ENCODE measurements around the gene LRRC23.
"Not testable (repeated sequence)": the region's sequence is repeated elsewhere in the genome, so short reads cannot be mapped to it uniquely, and the experiment has no call there.

The LRRC23 gene

GRCh38 chr12:6868211-6869048 is 36.2 kb upstream of the LRRC23 start:
- Mint-ChIP-seq H3K9me3 (no peaks in the 10 kb centered on the region), H3K27me3 (no peaks in the 10 kb centered on the region), H3K36me3 (ENCODE audit: low read depth) (peaks cover 71% of the 10 kb centered on the region), H3K27ac (peak overlapping the region; percentile 93), H3K4me1 (ENCODE audit: low read depth) (peaks cover 64% of the 10 kb centered on the region), H3K4me3 (peak overlapping the region; percentile 94)

DNA sequence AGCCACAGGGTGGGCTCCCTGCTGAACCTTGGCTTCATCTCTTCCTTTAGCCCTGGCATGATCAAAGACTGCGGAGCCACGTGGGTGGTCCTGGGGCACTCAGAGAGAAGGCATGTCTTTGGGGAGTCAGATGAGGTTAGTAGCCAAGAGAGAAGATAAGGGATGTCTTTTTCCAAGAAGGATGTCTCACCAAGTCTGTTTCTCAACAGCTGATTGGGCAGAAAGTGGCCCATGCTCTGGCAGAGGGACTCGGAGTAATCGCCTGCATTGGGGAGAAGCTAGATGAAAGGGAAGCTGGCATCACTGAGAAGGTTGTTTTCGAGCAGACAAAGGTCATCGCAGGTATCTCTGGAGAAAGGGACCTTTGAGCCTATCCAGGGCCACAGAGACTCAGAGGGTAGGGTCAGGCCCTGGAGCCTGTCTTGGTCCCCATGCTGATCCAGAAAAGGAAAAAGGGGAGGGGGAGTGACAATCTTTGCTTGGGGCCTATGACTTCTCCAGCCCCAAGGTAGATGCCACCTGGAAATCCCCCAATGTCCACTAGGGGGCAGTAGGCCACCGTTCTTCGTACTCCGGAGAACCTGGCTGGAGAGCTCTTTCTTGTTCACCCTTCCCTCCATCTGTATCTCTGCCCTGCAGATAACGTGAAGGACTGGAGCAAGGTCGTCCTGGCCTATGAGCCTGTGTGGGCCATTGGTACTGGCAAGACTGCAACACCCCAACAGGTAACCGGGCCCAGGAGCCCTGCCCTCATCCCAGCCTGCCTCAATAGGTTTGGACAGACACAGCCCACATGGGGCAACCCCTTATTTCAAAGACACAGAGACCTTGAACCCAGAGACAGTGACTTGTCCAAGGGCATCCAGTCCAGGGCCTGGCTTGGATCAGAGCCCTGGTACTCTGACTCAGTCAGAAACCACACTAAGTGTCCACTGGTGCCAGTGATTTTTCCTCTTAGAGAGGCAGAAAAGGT is 35.3 kb upstream of the LRRC23 start:
- H3K27me3 Mint-ChIP-seq, result no peaks in the 10 kb centered on the region

GRCh38 chr12:6870304-6870703 is 34.3 kb upstream of the LRRC23 start:
- Mint-ChIP-seq H3K4me3 (peak overlapping the region; percentile 94), H3K4me1 (ENCODE audit: low read depth) (peaks cover 70% of the 10 kb centered on the region), H3K27ac (peak overlapping the region; percentile 93), H3K36me3 (ENCODE audit: low read depth) (peaks cover 67% of the 10 kb centered on the region)
- H3K9me3 Mint-ChIP-seq, H3K27me3 Mint-ChIP-seq: not testable (repeated sequence)

More for the DNA sequence above, 35.3 kb upstream of the LRRC23 start:
- Mint-ChIP-seq H3K4me3 (peak overlapping the region; percentile 94), H3K27ac (peak overlapping the region; percentile 93), H3K9me3 (no peaks in the 10 kb centered on the region), H3K4me1 (ENCODE audit: low read depth) (peaks cover 70% of the 10 kb centered on the region), H3K36me3 (ENCODE audit: low read depth) (peaks cover 71% of the 10 kb centered on the region)

DNA sequence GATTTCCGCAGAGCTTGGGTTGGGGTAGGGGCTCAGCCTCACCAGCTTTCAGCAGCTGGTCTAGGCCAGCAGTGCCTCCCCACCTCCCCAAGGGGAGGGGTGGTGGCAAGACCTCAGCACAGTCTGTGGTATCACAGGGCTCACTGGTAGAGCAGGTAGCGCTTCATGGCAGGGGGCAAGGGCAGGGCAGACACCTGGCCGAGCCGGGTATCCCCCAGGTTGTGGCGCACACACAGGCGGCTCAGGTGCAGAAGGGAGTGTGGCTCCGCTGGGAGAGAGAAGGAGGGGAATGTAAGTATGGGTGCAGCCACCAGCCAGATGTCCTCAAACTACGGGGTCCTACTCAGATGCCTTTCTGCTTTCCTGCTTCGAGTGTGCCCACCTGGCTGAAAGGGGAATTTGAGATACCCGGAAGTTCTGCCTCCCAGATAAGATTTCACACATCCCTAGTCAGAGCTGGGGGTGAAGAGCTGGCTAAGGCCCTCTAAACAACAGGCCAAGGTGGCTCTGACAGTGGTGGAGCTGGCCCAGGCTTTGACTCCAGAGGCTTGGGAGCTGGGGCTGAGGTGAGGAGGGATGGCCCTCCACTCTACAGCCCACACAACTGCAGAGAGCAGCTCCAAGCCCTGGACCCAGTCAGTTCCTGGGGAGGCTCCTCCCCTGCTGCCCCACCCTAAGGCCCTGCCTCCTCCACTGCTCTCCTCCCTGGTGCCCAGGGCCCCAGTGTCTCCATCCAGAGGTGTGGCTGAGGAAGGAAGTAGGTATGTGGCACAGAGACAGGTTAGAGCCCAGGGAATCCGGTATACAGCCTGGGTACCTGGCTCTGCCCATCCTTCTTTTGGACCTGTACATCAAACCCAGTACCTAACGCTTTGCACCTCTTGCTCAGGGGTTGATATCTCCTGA is 33.3 kb upstream of the LRRC23 start:
- Mint-ChIP-seq H3K9me3 (no peaks in the 10 kb centered on the region), H3K4me1 (ENCODE audit: low read depth) (peaks cover 69% of the 10 kb centered on the region), H3K27ac (peak overlapping the region; percentile 87), H3K36me3 (ENCODE audit: low read depth) (peaks cover 66% of the 10 kb centered on the region), H3K27me3 (no peaks in the 10 kb centered on the region), H3K4me3 (peak overlapping the region; percentile 94)

GRCh38 chr12:6872073-6873048 is 32.3 kb upstream of the LRRC23 start:
- peaks cover 72% of the 10 kb centered on the region for H3K36me3 Mint-ChIP-seq (ENCODE audit: low read depth)
- H3K4me1 Mint-ChIP-seq (ENCODE audit: low read depth), result peaks cover 58% of the 10 kb centered on the region

GRCh38 chr12:6873094-6874014 is 31.3 kb upstream of the LRRC23 start, which contains the start of gene SPSB2:
Gene SPSB2, minus strand, starts transcription at chr12:6873303. Its CDS starts 402 bp downstream, at chr12:6872901.
- H3K9me3 Mint-ChIP-seq, result no peaks in the 10 kb centered on the region
- H3K36me3 Mint-ChIP-seq (ENCODE audit: low read depth), result peaks cover 70% of the 10 kb centered on the region
- peak within 1 kb of the TSS; percentile 94 for H3K4me3 Mint-ChIP-seq
- peaks cover 53% of the 10 kb centered on the region for H3K4me1 Mint-ChIP-seq (ENCODE audit: low read depth)
- H3K27me3 Mint-ChIP-seq, result no peaks in the 10 kb centered on the region
- H3K27ac Mint-ChIP-seq, result peak within 1 kb of the TSS; percentile 87

More at GRCh38 chr12:6872073-6873048, 32.3 kb upstream of the LRRC23 start:
- Mint-ChIP-seq H3K27ac (peak overlapping the region; percentile 87), H3K4me3 (peak overlapping the region; percentile 94), H3K27me3 (no peaks in the 10 kb centered on the region), H3K9me3 (no peaks in the 10 kb centered on the region)

- not testable (repeated sequence) for H3K27me3 Mint-ChIP-seq, H3K9me3 Mint-ChIP-seq
- peak overlapping the region; percentile 85 for H3K27ac Mint-ChIP-seq
- peaks cover 47% of the 10 kb centered on the region for H3K4me1 Mint-ChIP-seq (ENCODE audit: low read depth)
- peak overlapping the region; percentile 73 for H3K4me3 Mint-ChIP-seq
- peaks cover 63% of the 10 kb centered on the region for H3K36me3 Mint-ChIP-seq (ENCODE audit: low read depth)
Measured at GRCh38 chr12:6874015-6874368, 30.6 kb upstream of the LRRC23 start.

GRCh38 chr12:6879824-6880223 is 24.8 kb upstream of the LRRC23 start:
- H3K4me1 Mint-ChIP-seq (ENCODE audit: low read depth); H3K9me3 Mint-ChIP-seq; H3K27me3 Mint-ChIP-seq; H3K27ac Mint-ChIP-seq; H3K4me3 Mint-ChIP-seq: not testable (repeated sequence)
- peaks cover 34% of the 10 kb centered on the region for H3K36me3 Mint-ChIP-seq (ENCODE audit: low read depth)

DNA sequence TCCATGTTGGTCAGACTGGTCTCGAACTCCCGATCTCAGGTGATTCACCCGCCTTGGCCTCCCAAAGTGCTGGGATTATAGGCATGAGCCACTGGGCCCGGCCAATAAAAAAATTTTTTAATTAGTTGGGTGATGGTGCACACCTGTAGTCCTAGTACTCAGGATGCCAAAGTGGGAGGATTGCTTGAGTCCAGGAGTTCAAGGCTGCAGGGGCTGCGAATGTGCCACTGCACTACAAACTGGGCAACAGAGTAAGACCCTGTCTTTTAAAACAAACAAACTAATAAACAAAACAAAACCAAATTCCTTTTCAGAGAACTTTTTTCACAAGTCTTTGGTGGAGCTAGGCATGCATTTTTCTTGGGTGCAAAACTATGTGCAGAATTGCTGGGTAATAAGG is 21.4 kb upstream of the LRRC23 start:
- peaks cover 20% of the 10 kb centered on the region for H3K36me3 Mint-ChIP-seq (ENCODE audit: low read depth)
- H3K27ac Mint-ChIP-seq, result no peak overlapping the region
- no peaks in the 10 kb centered on the region for H3K9me3 Mint-ChIP-seq
- H3K4me1 Mint-ChIP-seq (ENCODE audit: low read depth), result no peaks in the 10 kb centered on the region
- no peaks in the 10 kb centered on the region for H3K27me3 Mint-ChIP-seq
- H3K4me3 Mint-ChIP-seq, result no peak overlapping the region

GRCh38 chr12:6883683-6884082 is 20.9 kb upstream of the LRRC23 start:
- H3K27me3 Mint-ChIP-seq, result no peaks in the 10 kb centered on the region
- H3K4me3 Mint-ChIP-seq, result no peak overlapping the region
- peaks cover 20% of the 10 kb centered on the region for H3K36me3 Mint-ChIP-seq (ENCODE audit: low read depth)
- H3K4me1 Mint-ChIP-seq (ENCODE audit: low read depth), result no peaks in the 10 kb centered on the region
- H3K27ac Mint-ChIP-seq, result no peak overlapping the region
- H3K9me3 Mint-ChIP-seq, result no peaks in the 10 kb centered on the region

DNA sequence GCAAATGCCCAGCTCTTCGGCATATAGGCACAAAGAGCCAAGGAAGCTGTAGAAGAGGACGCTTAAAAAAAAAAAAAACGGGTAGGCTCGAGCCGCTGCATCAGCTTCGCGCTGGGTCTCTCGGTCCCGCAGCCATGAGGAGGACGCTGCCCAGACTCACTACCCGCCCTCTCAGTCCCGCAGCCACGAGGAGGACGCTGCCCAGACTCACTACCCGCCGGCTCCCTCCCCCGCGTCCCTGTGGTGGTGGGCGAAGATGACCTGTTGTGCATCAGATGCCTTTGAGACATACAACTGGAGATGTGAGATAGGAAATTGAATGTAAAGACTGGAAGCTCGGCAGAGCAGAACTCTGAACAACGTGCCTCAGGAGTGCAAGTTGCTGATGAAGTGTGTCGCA is 20.1 kb upstream of the LRRC23 start:
- H3K27me3 Mint-ChIP-seq, result no peaks in the 10 kb centered on the region
- no peaks in the 10 kb centered on the region for H3K9me3 Mint-ChIP-seq
- H3K36me3 Mint-ChIP-seq (ENCODE audit: low read depth), result peaks cover 20% of the 10 kb centered on the region
- H3K27ac Mint-ChIP-seq, result no peak overlapping the region
- H3K4me3 Mint-ChIP-seq, result no peak overlapping the region
- no peaks in the 10 kb centered on the region for H3K4me1 Mint-ChIP-seq (ENCODE audit: low read depth)

GRCh38 chr12:6886206-6886999 is 18.2 kb upstream of the LRRC23 start:
- H3K27ac Mint-ChIP-seq, H3K9me3 Mint-ChIP-seq, H3K4me3 Mint-ChIP-seq, H3K27me3 Mint-ChIP-seq: not testable (repeated sequence)
- H3K36me3 Mint-ChIP-seq (ENCODE audit: low read depth), result peaks cover 20% of the 10 kb centered on the region
- peaks cover 10% of the 10 kb centered on the region for H3K4me1 Mint-ChIP-seq (ENCODE audit: low read depth)
